Cardiac muscle cell (in vitro differentiated cells and primary cell): ENCODE measurements around the gene GRID1. TPM values are rescaled to one million over a fixed set of nuclear protein-coding genes. Genes with fewer than 3 reads are reported as not detected.

ENCODE experiments used
- DNase-seq, 2 donors: peaks; one replicate each; pipeline versions ENCODE4 v3.0.0 to v3.0.0-alpha.2; 2010 to 2017; ENCODE audit warnings: low read depth in 1 of 2, low spot score in 1 of 2
- H3K27ac ChIP-seq: fragments of 200-600 bp; sonication (generic); 2 replicates; pipeline ENCODE4 v1.5.1; 2016
- H3K27me3 ChIP-seq: fragments of 200-600 bp; sonication (generic); 2 replicates; pipeline ENCODE4 v1.6.0; 2016; ENCODE audit warnings: control low read depth
- H3K36me3 ChIP-seq: fragments of 200-600 bp; sonication (generic); 2 replicates; pipeline ENCODE4 v1.5.1; 2016; ENCODE audit warnings: control low read depth
- H3K4me1 ChIP-seq: fragments of 200-600 bp; sonication (generic); 2 replicates; pipeline ENCODE4 v1.8.1; 2017; ENCODE audit warnings: low read depth, mild to moderate bottlenecking, mixed run types
- H3K4me3 ChIP-seq: fragments of 200-600 bp; sonication (generic); 2 replicates; pipeline ENCODE4 v1.5.1; 2016; ENCODE audit warnings: mild to moderate bottlenecking
- H3K9me3 ChIP-seq: fragments of 200-600 bp; sonication (generic); 2 replicates; pipeline ENCODE4 v1.5.1; 2017; ENCODE audit warnings: low read depth, mild to moderate bottlenecking, control low read depth
- polyA plus RNA-seq: library from polyadenylated mRNA; unstranded; fragments of >200 nt; fragmentation: Nextera tagmentation; extraction: Ambion mirVana; gene quantifications from 2 replicates; pipeline ENCODE4 v1.2.1, GENCODE V29; 2016
- total RNA-seq: library from RNA; depleted of rRNA; stranded (reverse); fragments of >200 nt; gene quantifications from 2 replicates; pipeline ENCODE4 v1.2.3, GENCODE V29; 2016
- TF ChIP-seq, protein P1 (sequence below): IDR thresholded peaks from 2 replicates; pipeline ENCODE4 v1.5.1; 2012; ENCODE audit warnings: low read depth, mild to moderate bottlenecking, low read length

The GRID1 gene
- total and polyA plus RNA-seq, 2 experiments from 2014 or later = 1.5 to 1.6 TPM

- Histone ChIP-seq H3K27me3 (peaks cover 5% of the 10 kb centered on the region), H3K36me3 (no peaks in the 10 kb centered on the region), H3K9me3 (no peaks in the 10 kb centered on the region), H3K4me1 (peaks cover 5% of the 10 kb centered on the region), H3K4me3 (no peak overlapping the region), H3K27ac (no peak overlapping the region)
- DNase-seq = no peak
- TF ChIP-seq, protein P1, sequence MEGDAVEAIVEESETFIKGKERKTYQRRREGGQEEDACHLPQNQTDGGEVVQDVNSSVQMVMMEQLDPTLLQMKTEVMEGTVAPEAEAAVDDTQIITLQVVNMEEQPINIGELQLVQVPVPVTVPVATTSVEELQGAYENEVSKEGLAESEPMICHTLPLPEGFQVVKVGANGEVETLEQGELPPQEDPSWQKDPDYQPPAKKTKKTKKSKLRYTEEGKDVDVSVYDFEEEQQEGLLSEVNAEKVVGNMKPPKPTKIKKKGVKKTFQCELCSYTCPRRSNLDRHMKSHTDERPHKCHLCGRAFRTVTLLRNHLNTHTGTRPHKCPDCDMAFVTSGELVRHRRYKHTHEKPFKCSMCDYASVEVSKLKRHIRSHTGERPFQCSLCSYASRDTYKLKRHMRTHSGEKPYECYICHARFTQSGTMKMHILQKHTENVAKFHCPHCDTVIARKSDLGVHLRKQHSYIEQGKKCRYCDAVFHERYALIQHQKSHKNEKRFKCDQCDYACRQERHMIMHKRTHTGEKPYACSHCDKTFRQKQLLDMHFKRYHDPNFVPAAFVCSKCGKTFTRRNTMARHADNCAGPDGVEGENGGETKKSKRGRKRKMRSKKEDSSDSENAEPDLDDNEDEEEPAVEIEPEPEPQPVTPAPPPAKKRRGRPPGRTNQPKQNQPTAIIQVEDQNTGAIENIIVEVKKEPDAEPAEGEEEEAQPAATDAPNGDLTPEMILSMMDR = no peak
Observed at GRCh38 chr10:86067436-86068050, 299.1 kb downstream of the GRID1 start.

DNA sequence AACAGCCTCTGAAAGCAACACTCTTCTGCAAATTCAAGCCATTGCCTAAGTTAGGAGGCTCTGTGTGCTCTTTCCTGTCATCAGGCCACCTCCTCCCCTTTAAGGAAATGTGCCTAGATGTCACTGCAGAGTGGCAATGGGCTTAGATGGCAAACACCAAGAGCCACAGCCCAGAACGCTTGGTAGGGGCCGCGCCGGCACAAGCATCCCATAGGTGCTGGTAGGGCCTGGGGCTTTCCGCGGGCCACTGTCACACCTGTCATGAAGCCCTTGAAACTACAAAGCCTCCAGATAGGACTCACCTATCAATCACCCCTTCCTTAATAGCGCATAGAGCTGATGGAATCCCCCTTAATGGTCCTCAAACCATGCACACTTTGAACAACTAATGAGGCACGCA is 299.9 kb downstream of the GRID1 start:
- TF ChIP-seq, protein P1 = no peak
- no peak for DNase-seq
- Histone ChIP-seq H3K4me3 (no peak overlapping the region), H3K9me3 (no peaks in the 10 kb centered on the region), H3K27me3 (peaks cover 5% of the 10 kb centered on the region), H3K36me3 (no peaks in the 10 kb centered on the region), H3K27ac (no peak overlapping the region), H3K4me1 (peaks cover 5% of the 10 kb centered on the region)

GRCh38 chr10:86065711-86066251 is 300.8 kb downstream of the GRID1 start:
- DNase-seq = no peak
- Histone ChIP-seq H3K4me1 (peaks cover 9% of the 10 kb centered on the region), H3K4me3 (no peak overlapping the region), H3K27ac (no peak overlapping the region), H3K36me3 (no peaks in the 10 kb centered on the region), H3K9me3 (no peaks in the 10 kb centered on the region), H3K27me3 (peaks cover under 1% of the 10 kb centered on the region)
- TF ChIP-seq, protein P1 = no peak

GRCh38 chr10:86064931-86065662 is 301.5 kb downstream of the GRID1 start:
- no peaks in the 10 kb centered on the region for H3K9me3 ChIP-seq
- H3K27ac ChIP-seq = no peak overlapping the region
- no peaks in the 10 kb centered on the region for H3K36me3 ChIP-seq
- peaks cover 9% of the 10 kb centered on the region for H3K4me1 ChIP-seq
- TF ChIP-seq, protein P1 = no peak
- no peaks in the 10 kb centered on the region for H3K27me3 ChIP-seq
- no peak overlapping the region for H3K4me3 ChIP-seq
- no peak for DNase-seq

- peaks cover 9% of the 10 kb centered on the region for H3K4me1 ChIP-seq
- TF ChIP-seq, protein P1 = no peak
- no peaks in the 10 kb centered on the region for H3K27me3 ChIP-seq
- H3K9me3 ChIP-seq = no peaks in the 10 kb centered on the region
- no peaks in the 10 kb centered on the region for H3K36me3 ChIP-seq
- H3K4me3 ChIP-seq = no peak overlapping the region
- no peak overlapping the region for H3K27ac ChIP-seq
- DNase-seq = no peak
Observed at GRCh38 chr10:86064219-86064618, 302.4 kb downstream of the GRID1 start.
